ENCODE measurements around the gene PRKCE. TPM values are rescaled to one million over a fixed set of nuclear protein-coding genes. Genes with fewer than 3 reads are reported as not detected.

Gene PRKCE
- total RNA-seq, 1 donor from 2014 or later = 12.0 TPM

GRCh38 chr2:45932278-45932975 is 281.0 kb downstream of the PRKCE start:
- Mint-ChIP-seq H3K36me3 (ENCODE audit: low read depth) (no peaks in the 10 kb centered on the region), H3K4me1 (ENCODE audit: low read depth) (peaks cover 11% of the 10 kb centered on the region), H3K27me3 (ENCODE audit: low read depth) (no peaks in the 10 kb centered on the region), H3K9me3 (ENCODE audit: low read depth) (no peaks in the 10 kb centered on the region), H3K27ac (ENCODE audit: unreplicated experiment) (no peak overlapping the region), H3K4me3 (ENCODE audit: unreplicated experiment) (no peak overlapping the region)
- no peak for DNase-seq (ENCODE audit: low spot score)
- no peak for TF ChIP-seq CTCF (IDR thresholded peaks at IDR 0.05)

- no peak for DNase-seq (ENCODE audit: low spot score)
- H3K27ac Mint-ChIP-seq (ENCODE audit: unreplicated experiment) = peak overlapping the region; percentile 92
- no peaks in the 10 kb centered on the region for H3K9me3 Mint-ChIP-seq (ENCODE audit: low read depth)
- no peaks in the 10 kb centered on the region for H3K27me3 Mint-ChIP-seq (ENCODE audit: low read depth)
- H3K4me1 Mint-ChIP-seq (ENCODE audit: low read depth) = peaks cover 35% of the 10 kb centered on the region
- H3K4me3 Mint-ChIP-seq (ENCODE audit: unreplicated experiment) = peak overlapping the region; percentile 7
- no peaks in the 10 kb centered on the region for H3K36me3 Mint-ChIP-seq (ENCODE audit: low read depth)
- peak; percentile 94 for TF ChIP-seq CTCF (IDR thresholded peaks at IDR 0.05)
Observed at GRCh38 chr2:45935791-45936622, 284.5 kb downstream of the PRKCE start.

GRCh38 chr2:45936623-45936979 is 285.1 kb downstream of the PRKCE start:
- H3K4me3 Mint-ChIP-seq (ENCODE audit: unreplicated experiment) = no peak overlapping the region
- peak overlapping the region; percentile 92 for H3K27ac Mint-ChIP-seq (ENCODE audit: unreplicated experiment)
- peak; percentile 66 for TF ChIP-seq CTCF (IDR thresholded peaks at IDR 0.05)
- DNase-seq (ENCODE audit: low spot score) = no peak
- no peaks in the 10 kb centered on the region for H3K36me3 Mint-ChIP-seq (ENCODE audit: low read depth)
- H3K9me3 Mint-ChIP-seq (ENCODE audit: low read depth) = no peaks in the 10 kb centered on the region
- peaks cover 35% of the 10 kb centered on the region for H3K4me1 Mint-ChIP-seq (ENCODE audit: low read depth)
- H3K27me3 Mint-ChIP-seq (ENCODE audit: low read depth) = no peaks in the 10 kb centered on the region

- Mint-ChIP-seq H3K4me3 (ENCODE audit: unreplicated experiment) (no peak overlapping the region), H3K4me1 (ENCODE audit: low read depth) (peaks cover 35% of the 10 kb centered on the region), H3K27ac (ENCODE audit: unreplicated experiment) (peak overlapping the region; percentile 94), H3K9me3 (ENCODE audit: low read depth) (no peaks in the 10 kb centered on the region), H3K27me3 (ENCODE audit: low read depth) (no peaks in the 10 kb centered on the region), H3K36me3 (ENCODE audit: low read depth) (no peaks in the 10 kb centered on the region)
- TF ChIP-seq CTCF (IDR thresholded peaks at IDR 0.05) = no peak
- DNase-seq (ENCODE audit: low spot score) = no peak
Observed at GRCh38 chr2:45937990-45938389, 286.5 kb downstream of the PRKCE start.

GRCh38 chr2:45938649-45939511 is 287.4 kb downstream of the PRKCE start:
- no peak for TF ChIP-seq CTCF (IDR thresholded peaks at IDR 0.05)
- Mint-ChIP-seq H3K36me3 (ENCODE audit: low read depth) (no peaks in the 10 kb centered on the region), H3K9me3 (ENCODE audit: low read depth) (no peaks in the 10 kb centered on the region), H3K27me3 (ENCODE audit: low read depth) (no peaks in the 10 kb centered on the region), H3K4me1 (ENCODE audit: low read depth) (peaks cover 42% of the 10 kb centered on the region), H3K4me3 (ENCODE audit: unreplicated experiment) (peak overlapping the region; percentile 40), H3K27ac (ENCODE audit: unreplicated experiment) (peak overlapping the region; percentile 94)
- no peak for DNase-seq (ENCODE audit: low spot score)
